HCT116 (cell line): ENCODE data around the gene LRP11. TPM values are rescaled to one million over a fixed set of nuclear protein-coding genes. Genes with fewer than 3 reads are reported as not detected.

Experiments used
- ATAC-seq: fragments of 200-7000 bp; cut with Tn5 transposase; 2 replicates; pipeline ENCODE4 v1.9.1; 2020; ENCODE audit warnings: mild to moderate bottlenecking, moderate library complexity
- BruUV-seq: library from RNA; stranded (reverse); fragments of 400-500 nt; replicated peaks from 2 replicates; lab custom pipeline; 2021; lab: Mats Ljungman, UMichigan
- CTCF ChIA-PET: fragments of 300-600 bp; sonication (Branson Sonifier 250); formaldehyde crosslinking; loops from one replicate; lab custom pipeline; 2021; ENCODE audit warnings: antibody characterized with exemption; lab: Charles Lee
- POLR2A ChIA-PET: fragments of 300-600, 350-600 bp; sonication (Branson Sonifier 250); formaldehyde crosslinking; loops from one replicate; lab custom pipeline; 2021; ENCODE audit warnings: antibody characterized with exemption; lab: Charles Lee
- RAD21 ChIA-PET, 2 experiments: fragments of 300-600 bp; sonication (Branson Sonifier 250); formaldehyde crosslinking; loops; one replicate each; lab custom pipeline; 2023; ENCODE audit warnings: low total read pairs in 2 of 2; ENCODE audit not compliant: uncharacterized antibody in 2 of 2, unreplicated experiment in 2 of 2, low non-redundant PET in 1 of 2; lab: Charles Lee
- DNase-seq: peaks from one replicate; pipeline ENCODE4 v3.0.0-alpha.2; 2010; ENCODE audit warnings: low read depth, low spot score
- H2AFZ ChIP-seq: fragments of 200-600 bp; shearing (Covaris generic), sonication (generic); 2 replicates; pipeline ENCODE4 v1.6.1; 2017; ENCODE audit warnings: low read depth, mixed run types, mixed read lengths, antibody characterized with exemption, low read length; ENCODE audit not compliant: poor library complexity, severe bottlenecking
- H3K27ac ChIP-seq: 2 replicates; pipeline ENCODE4 v1.5.1; 2012; ENCODE audit warnings: low read depth, low read length
- H3K27me3 ChIP-seq: fragments of 200-600 bp; sonication (generic); 2 replicates; pipeline ENCODE4 v1.6.1; 2016; ENCODE audit warnings: mixed run types, low read length, mixed read lengths; ENCODE audit not compliant: insufficient read depth
- H3K36me3 ChIP-seq, 2 experiments: fragments of 200-500 bp in 1 of 2; fragments of 200-600 bp in 1 of 2; sonication (Bioruptor generic) in 1 of 2; sonication (generic) in 1 of 2; 2 replicates each; pipeline versions ENCODE4 v1.5.1 to v1.6.1; 2014 to 2016; ENCODE audit warnings: low read length in 2 of 2, inconsistent platforms in 1 of 2, mixed read lengths in 1 of 2, mixed run types in 1 of 2; ENCODE audit not compliant: insufficient read depth in 2 of 2, control insufficient read depth in 1 of 2
- H3K4me1 ChIP-seq, 2 experiments: fragments of 200-600 bp in 1 of 2; sonication (generic) in 1 of 2; 2 replicates each; pipeline versions ENCODE4 v1.5.1 to v1.6.1; 2012 to 2017; ENCODE audit warnings: low read length in 2 of 2, inconsistent platforms in 1 of 2, mild to moderate bottlenecking in 1 of 2, mixed read lengths in 1 of 2, mixed run types in 1 of 2, moderate library complexity in 1 of 2; ENCODE audit not compliant: insufficient read depth in 2 of 2, control insufficient read depth in 1 of 2
- H3K4me2 ChIP-seq: fragments of 200-600 bp; sonication (generic); 2 replicates; pipeline ENCODE4 v1.6.1; 2017; ENCODE audit warnings: mixed run types, low read length, mixed read lengths
- H3K4me3 ChIP-seq, 2 experiments: fragments of 200-600 bp in 1 of 2; sonication (generic) in 1 of 2; replicated peaks in 1 of 2; 2 replicates each; pipeline ENCODE4 v1.5.1; 2011 to 2016; ENCODE audit warnings: low read length in 2 of 2, control low read depth in 1 of 2, low read depth in 1 of 2, mild to moderate bottlenecking in 1 of 2, mixed read lengths in 1 of 2, mixed run types in 1 of 2
- H3K79me2 ChIP-seq: fragments of 200-600 bp; sonication (generic); 2 replicates; pipeline ENCODE4 v1.6.1; 2017; ENCODE audit warnings: mild to moderate bottlenecking, mixed run types, low read length, moderate library complexity, mixed read lengths; ENCODE audit not compliant: insufficient read depth
- H3K9ac ChIP-seq: fragments of 200-600 bp; sonication (generic); 2 replicates; pipeline ENCODE4 v1.6.1; 2016; ENCODE audit warnings: low read length, mixed read lengths
- H3K9me2 ChIP-seq: fragments of 200-600 bp; sonication (generic), shearing (Covaris generic); 2 replicates; pipeline ENCODE4 v1.6.1; 2017; ENCODE audit warnings: mixed run types, mild to moderate bottlenecking, moderate library complexity; ENCODE audit not compliant: insufficient read depth
- H3K9me3 ChIP-seq, 2 experiments: fragments of 200-500 bp in 1 of 2; fragments of 200-600 bp in 1 of 2; sonication (Bioruptor generic) in 1 of 2; sonication (generic) in 1 of 2; 2 replicates each; pipeline ENCODE4 v1.6.1; 2014 to 2017; ENCODE audit warnings: low read length in 2 of 2, mixed read lengths in 2 of 2, inconsistent platforms in 1 of 2, low read depth in 1 of 2, mild to moderate bottlenecking in 1 of 2, mixed run types in 1 of 2, moderate library complexity in 1 of 2; ENCODE audit not compliant: control insufficient read depth in 1 of 2, insufficient read depth in 1 of 2
- H4K20me1 ChIP-seq: fragments of 200-600 bp; sonication (generic), shearing (Covaris generic); 2 replicates; pipeline ENCODE4 v1.6.1; 2017; ENCODE audit warnings: mixed run types, mild to moderate bottlenecking, moderate library complexity; ENCODE audit not compliant: insufficient read depth
- CBX3 ChIP-seq: IDR thresholded peaks from 2 replicates; pipeline ENCODE4 v1.6.1; 2012; ENCODE audit warnings: low read depth
- CEBPB ChIP-seq: IDR thresholded peaks from 2 replicates; pipeline ENCODE4 v1.6.1; 2012; ENCODE audit warnings: low read depth
- CTCF ChIP-seq, 3 experiments: fragments of 200-600 bp in 1 of 3; sonication (generic) in 1 of 3; IDR thresholded peaks in 2 of 3; conservative IDR thresholded peaks in 1 of 3; 2 replicates each; pipeline ENCODE4 v1.5.1; 2012 to 2017; ENCODE audit warnings: low read depth in 2 of 3, low read length in 2 of 3, antibody characterized with exemption in 1 of 3, borderline replicate concordance in 1 of 3, control low read depth in 1 of 3, mild to moderate bottlenecking in 1 of 3, mixed read lengths in 1 of 3, mixed run types in 1 of 3, moderate library complexity in 1 of 3; ENCODE audit not compliant: insufficient read depth in 1 of 3
- ELF1 ChIP-seq: IDR thresholded peaks from 2 replicates; pipeline ENCODE4 v1.6.1; 2012; ENCODE audit warnings: low read depth, borderline replicate concordance
- EZH2 ChIP-seq: fragments of 200-600 bp; sonication (generic); IDR thresholded peaks from 2 replicates; pipeline ENCODE4 v1.6.1; 2017; ENCODE audit warnings: antibody characterized with exemption, mixed run types
- EZH2phosphoT487 ChIP-seq: fragments of 200-600 bp; IDR thresholded peaks from 2 replicates; pipeline ENCODE4 v1.6.1; 2018; ENCODE audit warnings: antibody characterized with exemption, borderline replicate concordance
- FOSL1 ChIP-seq: IDR thresholded peaks from 2 replicates; pipeline ENCODE4 v1.6.1; 2012; ENCODE audit warnings: low read depth
- JUND ChIP-seq: IDR thresholded peaks from 2 replicates; pipeline ENCODE4 v1.6.1; 2012
- MAX ChIP-seq: IDR thresholded peaks from 2 replicates; pipeline ENCODE4 v1.6.1; 2012
- POLR2AphosphoS5 ChIP-seq: IDR thresholded peaks from 2 replicates; pipeline ENCODE4 v1.6.1; 2011; ENCODE audit warnings: mild to moderate bottlenecking, low read depth, low read length, moderate library complexity
- REST ChIP-seq: IDR thresholded peaks from 2 replicates; pipeline ENCODE4 v1.6.1; 2012; ENCODE audit warnings: low read depth
- SP1 ChIP-seq: IDR thresholded peaks from 2 replicates; pipeline ENCODE4 v1.6.1; 2012; ENCODE audit warnings: low read depth
- TCF7L2 ChIP-seq: IDR thresholded peaks from 2 replicates; pipeline ENCODE4 v1.7.0; 2011; ENCODE audit warnings: borderline replicate concordance, inconsistent platforms; ENCODE audit not compliant: insufficient read depth, insufficient read length; ENCODE audit errors: extremely low read depth
- ZFX ChIP-seq: fragments of 450-650 bp; IDR thresholded peaks from 2 replicates; pipeline ENCODE4 v1.6.1; 2017
- intact Hi-C: fragments of 100-400 bp; cut with micrococcal nuclease; formaldehyde crosslinking; loops from 2 replicates; pipeline ENCODE4 v1.10.0; 2022
- total RNA-seq: library from RNA; stranded (reverse); gene quantifications from one replicate; pipeline ENCODE4 v1.2.1, GENCODE V29; 2021; ENCODE audit not compliant: unreplicated experiment

Gene LRP11
- total RNA-seq, 1 experiment from 2014 or later = 27.8 TPM

GRCh38 chr6:149887343-149887742 lies 23.2 kb upstream of the LRP11 start:
- no peak overlapping the region for H3K9ac ChIP-seq
- ATAC-seq = 0 out of 2 replicates have a peak, but pooled peaks have one; percentile 28
- DNase-seq = no peak
- H3K79me2 ChIP-seq = no peaks in the 10 kb centered on the region
- H3K4me1 ChIP-seq = peaks cover 10 to 32% of the 10 kb centered on the region in 2 experiments
- H3K27me3 ChIP-seq = no peaks in the 10 kb centered on the region
- no peaks in the 10 kb centered on the region for H4K20me1 ChIP-seq
- no peak overlapping the region for H2AFZ ChIP-seq
- H3K36me3 ChIP-seq = no peaks in the 10 kb centered on the region
- H3K4me2 ChIP-seq = peak overlapping the region; percentile 10; the same call in 1 of the 2 replicates
- CTCF ChIA-PET = interaction anchor here (1.4 kb wide), 1 partner anchor 9 kb away, joined by 3 read pairs; no protein-coding TSS in a partner anchor
- no TSS peak for BruUV-seq
- no peaks in the 10 kb centered on the region for H3K9me3 ChIP-seq
- TF ChIP-seq REST (no peak), TCF7L2 (no peak), EZH2 (no peak), CTCF (IDR thresholded peaks at IDR 0.05 in 2 of 3, conservative IDR thresholded peaks at IDR 0.05 in 1 of 3; ENCODE audit: borderline replicate concordance in 1 of 3, insufficient read depth in 1 of 3, low read depth in 2 of 3, low read length in 2 of 3) (no peak), POLR2AphosphoS5 (peak; percentile 44; the same call in 1 of the 2 replicates), MAX (no peak), ZFX (no peak), CBX3 (no peak), EZH2phosphoT487 (no peak), SP1 (peak; percentile 64), ELF1 (no peak), FOSL1 (peak; percentile 83), JUND (peak; percentile 77), CEBPB (peak; percentile 86)
- H3K4me3 ChIP-seq = no peak overlapping the region
- RAD21 ChIA-PET = no interaction called here
- intact Hi-C loops = no loop called here
- H3K9me2 ChIP-seq = no peaks in the 10 kb centered on the region
- POLR2A ChIA-PET = no interaction called here
- H3K27ac ChIP-seq = no peak overlapping the region
